ENCODE measurements around the gene PLP2.

The PLP2 gene

GRCh38 chrX:49187526-49187925 lies 15.8 kb downstream of the PLP2 start:
- DNase-seq = no peak

GRCh38 chrX:49188468-49189076 lies 16.9 kb downstream of the PLP2 start:
- DNase-seq = no peak

GRCh38 chrX:49189606-49190005 lies 17.9 kb downstream of the PLP2 start:
- DNase-seq = no peak

GRCh38 chrX:49190821-49191573 lies 19.3 kb downstream of the PLP2 start:
- DNase-seq = peak; percentile 98

GRCh38 chrX:49191574-49192011 lies 19.9 kb downstream of the PLP2 start:
- DNase-seq = peak; percentile 67

GRCh38 chrX:49192722-49193328 lies 21.1 kb downstream of the PLP2 start:
- no peak for DNase-seq

GRCh38 chrX:49193542-49193964 lies 21.9 kb downstream of the PLP2 start:
- no peak for DNase-seq

GRCh38 chrX:49197543-49198087 lies 25.9 kb downstream of the PLP2 start:
- no peak for DNase-seq

GRCh38 chrX:49198540-49199314 lies 27.0 kb downstream of the PLP2 start:
- DNase-seq = no peak

GRCh38 chrX:49199315-49199595 lies 27.6 kb downstream of the PLP2 start:
- no peak for DNase-seq

- peak; percentile 95 for DNase-seq
These were observed 28.4 kb downstream of the PLP2 start, which contains the start of gene SYP for GRCh38 chrX:49199906-49200771. TSS of gene SYP (minus strand) at chrX:49200193. CDS start at chrX:49200186, 7 bp downstream.

GRCh38 chrX:49202022-49202421 lies 30.3 kb downstream of the PLP2 start:
- DNase-seq = no peak

- no peak for DNase-seq
These were observed 31.8 kb downstream of the PLP2 start for GRCh38 chrX:49203536-49203935.

GRCh38 chrX:49204017-49204416 lies 32.3 kb downstream of the PLP2 start:
- DNase-seq = no peak

- DNase-seq = no peak
These were observed 33.0 kb downstream of the PLP2 start for GRCh38 chrX:49204709-49205108.

GRCh38 chrX:49205443-49205842 lies 33.7 kb downstream of the PLP2 start:
- DNase-seq = no peak

- DNase-seq = no peak
These were observed 34.8 kb downstream of the PLP2 start for GRCh38 chrX:49206543-49206942.

GRCh38 chrX:49208399-49208798 lies 36.7 kb downstream of the PLP2 start:
- DNase-seq = no peak

GRCh38 chrX:49209434-49210251 lies 37.9 kb downstream of the PLP2 start:
- DNase-seq = peak; percentile 70

GRCh38 chrX:49210406-49210805 lies 38.7 kb downstream of the PLP2 start:
- no peak for DNase-seq

- no peak for DNase-seq
These were observed 39.4 kb downstream of the PLP2 start for GRCh38 chrX:49211074-49211473.
